GM10266 (cell line): ENCODE results near the gene CMTR2.

Experiments used
- DNase-seq: peaks from one replicate; pipeline ENCODE4 v3.0.0; 2012; ENCODE audit errors: extremely low spot score
- CTCF ChIP-seq: IDR thresholded peaks from 2 replicates; pipeline ENCODE4 v1.5.1; 2012; ENCODE audit warnings: mild to moderate bottlenecking, low read depth; ENCODE audit not compliant: control insufficient read depth, insufficient read depth; ENCODE audit errors: missing control alignments

The CMTR2 gene

GRCh38 chr16:71258372-71258771 is 30.8 kb downstream of the CMTR2 start:
- no peak for TF ChIP-seq CTCF

GRCh38 chr16:71257768-71258167 is 31.4 kb downstream of the CMTR2 start:
- TF ChIP-seq CTCF = no peak
- DNase-seq = no peak

More at GRCh38 chr16:71258372-71258771, 30.8 kb downstream of the CMTR2 start:
- no peak for DNase-seq

GRCh38 chr16:71255721-71256120 is 33.5 kb downstream of the CMTR2 start:
- DNase-seq = no peak
- TF ChIP-seq CTCF = no peak

- TF ChIP-seq CTCF = no peak
- no peak for DNase-seq
Observed at GRCh38 chr16:71254832-71255525, 34.2 kb downstream of the CMTR2 start.

GRCh38 chr16:71250461-71251235 is 38.6 kb downstream of the CMTR2 start:
- no peak for TF ChIP-seq CTCF
- DNase-seq = no peak

GRCh38 chr16:71249399-71249798 is 39.8 kb downstream of the CMTR2 start:
- no peak for DNase-seq
- no peak for TF ChIP-seq CTCF

GRCh38 chr16:71247478-71247877 is 41.7 kb downstream of the CMTR2 start:
- no peak for DNase-seq
- TF ChIP-seq CTCF = no peak
